ENCODE data around the gene ZHX3.
A peak's percentile ranks its signal among the peaks of the same experiment; 100 is the strongest.
"Not testable (repeated sequence)": the region's sequence is repeated elsewhere in the genome, so short reads cannot be mapped to it uniquely, and the experiment has no call there.

Gene ZHX3

GRCh38 chr20:41314386-41314785, 3.1 kb downstream of the ZHX3 start:
- in situ Hi-C loops (cut with HindIII; ENCODE audit: low pct_ligation_motif_present, low sequenced_read_pairs): no loop called here
- Histone ChIP-seq H3K27ac (no peak overlapping the region), H3K27me3 (replicated peaks) (no peaks in the 10 kb centered on the region), H3K36me3 (replicated peaks) (no peaks in the 10 kb centered on the region), H3K4me3 (ENCODE audit: low read depth, low read length) (no peak overlapping the region)
- no peak for DNase-seq
- no peak for TF ChIP-seq CTCF (IDR thresholded peaks at IDR 0.05; ENCODE audit: low read depth, low read length, missing control alignments)

- in situ Hi-C loops (cut with HindIII; ENCODE audit: low pct_ligation_motif_present, low sequenced_read_pairs); H3K27me3 ChIP-seq (replicated peaks); DNase-seq; H3K36me3 ChIP-seq (replicated peaks); H3K4me3 ChIP-seq (ENCODE audit: low read depth, low read length); H3K27ac ChIP-seq: not testable (repeated sequence)
Measured at GRCh38 chr20:41312009-41312408, 5.5 kb downstream of the ZHX3 start.

DNA sequence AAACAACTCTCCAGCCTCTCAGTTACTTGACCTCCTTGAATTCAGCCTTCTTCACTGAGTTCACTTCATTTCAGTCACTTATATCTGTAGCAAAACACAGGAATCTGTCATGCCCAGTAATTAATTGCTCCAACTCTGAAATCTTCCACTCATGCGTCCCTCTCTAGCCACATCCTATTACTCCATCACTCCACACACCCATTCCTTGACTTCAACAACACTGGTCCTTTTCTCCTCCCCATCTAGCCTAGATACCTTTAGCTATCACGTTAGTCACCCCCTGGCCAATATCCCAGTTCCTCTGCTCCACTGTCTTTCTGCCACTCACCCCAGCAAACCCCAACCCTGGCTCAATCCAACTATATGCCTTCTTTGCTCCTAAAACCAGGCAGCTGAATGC, 7.7 kb downstream of the ZHX3 start:
- no peak for DNase-seq
- TF ChIP-seq CTCF (IDR thresholded peaks at IDR 0.05; ENCODE audit: low read depth, low read length, missing control alignments): no peak

DNA sequence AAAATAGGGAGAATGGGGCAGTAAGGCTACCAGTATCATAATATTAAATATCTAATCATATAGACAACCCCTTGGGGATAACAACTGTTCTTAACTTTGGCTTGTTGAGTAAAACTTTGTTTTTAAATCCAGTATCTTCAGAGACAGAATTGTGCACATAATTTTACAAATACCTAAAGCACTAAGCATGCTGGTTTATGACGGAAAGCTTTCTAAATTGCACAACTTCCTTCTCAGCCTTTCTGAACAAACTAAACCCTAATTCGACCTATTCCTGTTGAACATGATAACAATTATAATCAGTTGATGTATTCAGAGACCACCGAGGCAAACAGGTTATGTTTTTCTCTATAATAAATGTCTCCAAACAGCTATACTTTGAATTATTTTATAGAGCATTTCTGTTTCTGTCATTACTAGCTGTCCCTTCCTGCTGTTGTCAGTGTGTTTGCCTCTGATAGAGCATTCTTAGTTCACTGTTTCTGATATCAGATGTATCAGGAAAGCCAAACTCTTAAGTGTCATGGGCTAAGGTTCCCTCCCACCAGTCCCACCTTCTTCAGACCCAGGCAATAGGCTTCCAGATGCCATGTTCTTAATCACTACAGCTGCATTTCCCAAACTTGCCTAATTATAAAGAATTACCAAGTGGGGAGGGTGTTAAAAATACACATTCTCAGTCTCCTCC, 8.7 kb downstream of the ZHX3 start:
- H3K27ac ChIP-seq: peak overlapping the region; percentile 77

More for the DNA sequence above, 7.7 kb downstream of the ZHX3 start:
- in situ Hi-C loops (cut with HindIII; ENCODE audit: low pct_ligation_motif_present, low sequenced_read_pairs): no loop called here
- no peak overlapping the region for H3K4me3 ChIP-seq (ENCODE audit: low read depth, low read length)
- H3K27me3 ChIP-seq (replicated peaks): no peaks in the 10 kb centered on the region
- peak overlapping the region; percentile 77 for H3K27ac ChIP-seq
- H3K36me3 ChIP-seq (replicated peaks): no peaks in the 10 kb centered on the region

GRCh38 chr20:41308290-41308711, 9.2 kb downstream of the ZHX3 start:
- DNase-seq: peak; percentile 78
- Histone ChIP-seq H3K4me3 (ENCODE audit: low read depth, low read length) (no peak overlapping the region), H3K27ac (peak overlapping the region; percentile 77), H3K27me3 (replicated peaks) (no peaks in the 10 kb centered on the region), H3K36me3 (replicated peaks) (no peaks in the 10 kb centered on the region)
- TF ChIP-seq CTCF (IDR thresholded peaks at IDR 0.05; ENCODE audit: low read depth, low read length, missing control alignments): no peak
- in situ Hi-C loops (cut with HindIII; ENCODE audit: low pct_ligation_motif_present, low sequenced_read_pairs): no loop called here

More for the DNA sequence above, 8.7 kb downstream of the ZHX3 start:
- Histone ChIP-seq H3K36me3 (replicated peaks) (no peaks in the 10 kb centered on the region), H3K4me3 (ENCODE audit: low read depth, low read length) (no peak overlapping the region), H3K27me3 (replicated peaks) (no peaks in the 10 kb centered on the region)
- no peak for DNase-seq
- TF ChIP-seq CTCF (IDR thresholded peaks at IDR 0.05; ENCODE audit: low read depth, low read length, missing control alignments): no peak
- in situ Hi-C loops (cut with HindIII; ENCODE audit: low pct_ligation_motif_present, low sequenced_read_pairs): no loop called here

DNA sequence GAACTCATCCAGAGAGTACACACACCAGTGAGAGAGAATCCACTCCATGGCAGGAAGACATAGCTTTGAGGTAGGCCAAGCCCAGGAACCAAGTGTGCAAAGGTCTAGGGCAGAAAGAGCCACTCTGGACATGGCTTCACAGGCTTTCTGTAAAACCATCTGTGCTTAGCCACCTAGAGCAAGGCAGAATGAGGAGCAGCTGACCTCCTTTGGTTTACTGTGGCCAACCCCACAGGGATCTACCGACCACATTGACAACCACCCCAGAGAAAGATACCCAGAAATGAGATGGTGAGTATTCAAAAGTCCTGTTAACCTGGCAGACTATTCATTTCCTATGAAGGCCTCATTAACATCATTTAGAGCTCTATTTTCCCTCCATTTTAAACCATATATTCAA, 10.5 kb downstream of the ZHX3 start:
- in situ Hi-C loops (cut with HindIII; ENCODE audit: low pct_ligation_motif_present, low sequenced_read_pairs): no loop called here
- no peak for TF ChIP-seq CTCF (IDR thresholded peaks at IDR 0.05; ENCODE audit: low read depth, low read length, missing control alignments)

More for the DNA sequence above, 10.5 kb downstream of the ZHX3 start:
- H3K27ac ChIP-seq: no peak overlapping the region
- DNase-seq: no peak
- no peaks in the 10 kb centered on the region for H3K27me3 ChIP-seq (replicated peaks)
- H3K36me3 ChIP-seq (replicated peaks): no peaks in the 10 kb centered on the region
- no peak overlapping the region for H3K4me3 ChIP-seq (ENCODE audit: low read depth, low read length)

Data from brain microvascular endothelial cell (primary cell).